ENCODE data around the gene LIMA1. TPM values are rescaled to one million over a fixed set of nuclear protein-coding genes. Genes with fewer than 3 reads are reported as not detected.

LIMA1 gene
- total RNA-seq (2022; extraction: Qiagen RNA extraction; ENCODE audit: low read depth), result 5.3 to 10.5 TPM (median 7.2 TPM) in 5 replicates

DNA sequence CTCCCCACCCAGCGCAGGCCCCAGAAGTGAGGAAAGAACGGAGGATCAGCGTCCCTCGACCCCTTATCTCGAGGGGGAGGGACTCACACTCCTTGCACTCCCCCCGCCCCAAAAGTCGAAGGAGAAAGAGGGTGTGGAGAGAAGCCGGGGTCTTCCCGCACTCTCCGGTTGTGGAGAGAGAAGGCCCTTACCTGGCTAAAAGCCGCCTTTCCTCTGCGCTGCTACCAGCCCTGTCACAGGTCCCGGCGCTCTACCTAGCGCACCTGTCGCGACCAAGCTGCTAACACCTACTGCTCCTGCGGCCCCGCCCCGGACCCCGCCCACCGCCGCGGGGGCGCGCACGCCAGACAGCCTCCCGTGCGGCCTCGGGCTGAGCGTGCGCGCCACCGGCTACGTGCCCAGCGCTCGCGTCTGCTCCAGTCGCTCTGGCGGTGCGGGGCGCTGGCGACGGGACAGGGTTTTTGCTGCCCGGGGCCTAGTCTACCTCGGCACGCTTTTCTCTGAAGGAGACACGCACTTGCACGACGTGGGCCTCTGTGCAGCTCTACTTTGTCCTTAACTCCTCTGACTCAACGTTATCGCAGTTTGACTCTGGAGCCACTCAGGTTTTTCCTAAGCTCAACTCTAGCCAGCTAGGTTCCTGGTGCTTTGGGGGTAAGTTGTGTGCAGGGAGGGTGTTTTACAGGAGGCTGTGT, at the start of gene LIMA1:
Gene LIMA1 (minus strand): TSS at position 292 of the 695 bp plus-strand sequence. CDS start 34,769 bp downstream, outside the sequence.

DNA sequence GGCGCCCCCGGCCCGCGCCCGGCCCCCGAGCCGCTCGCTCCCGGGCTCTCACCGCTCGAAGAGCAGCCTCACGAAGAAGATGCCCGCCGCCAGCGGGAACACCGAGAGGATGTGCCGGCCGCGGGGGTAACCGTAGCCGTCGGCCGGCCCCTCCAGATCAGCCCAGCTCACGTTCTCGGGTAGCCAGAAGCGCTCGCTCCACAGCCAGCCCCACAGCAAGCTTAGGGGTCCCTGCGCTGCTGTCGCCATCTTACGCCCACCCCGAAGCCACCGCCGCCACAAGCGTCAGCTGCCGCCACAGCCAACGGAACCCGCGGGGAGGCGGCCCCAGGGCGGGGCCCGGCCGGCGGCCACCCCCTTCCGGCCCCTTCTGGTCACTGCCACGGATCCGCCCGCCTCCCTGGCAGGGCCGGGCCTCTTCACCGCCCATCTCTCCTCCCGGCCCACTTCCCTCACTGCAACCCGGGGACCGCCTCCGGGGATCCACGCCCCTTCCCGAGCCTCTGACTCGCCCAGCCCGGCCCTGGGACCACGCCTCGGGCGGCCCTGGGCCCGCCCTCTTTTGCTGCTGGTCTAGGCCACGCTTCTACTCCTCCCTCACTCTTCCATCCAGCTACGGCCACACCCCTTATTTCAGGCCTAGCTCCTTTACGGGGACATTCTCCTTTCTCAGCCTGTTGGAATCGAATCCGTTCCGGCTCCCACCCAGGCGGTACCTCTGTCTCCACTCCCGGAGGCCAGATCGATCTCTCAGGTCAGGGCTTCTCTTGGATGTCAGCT, 116.1 kb downstream of the LIMA1 start, which contains the start of gene CERS5:
Gene CERS5 (minus strand): TSS at position 321 of the 780 bp plus-strand sequence. CDS start 72 bp downstream, at position 249.

Other genes with a start within 250 kb of the LIMA1 start
- 4.8 to 7.1 TPM (median 5.9 TPM) in 5 replicates for gene ASIC1, start 225.9 kb downstream of the LIMA1 start, total RNA-seq (2022; extraction: Qiagen RNA extraction; ENCODE audit: low read depth)
- 69.5 to 78.9 TPM (median 73.6 TPM) in 5 replicates for gene SMARCD1, start 198.2 kb downstream of the LIMA1 start, total RNA-seq (2022; extraction: Qiagen RNA extraction; ENCODE audit: low read depth)
- 0.10 to 0.32 TPM (median 0.20 TPM) in 4 of 5 replicates, not detected in the other for gene GPD1, start 179.5 kb downstream of the LIMA1 start, total RNA-seq (2022; extraction: Qiagen RNA extraction; ENCODE audit: low read depth)
- 69.4 to 79.1 TPM (median 75.1 TPM) in 5 replicates for gene COX14, start 171.3 kb downstream of the LIMA1 start, total RNA-seq (2022; extraction: Qiagen RNA extraction; ENCODE audit: low read depth)
- 25.3 to 29.4 TPM (median 28.5 TPM) in 5 replicates for gene CERS5, start 116.2 kb downstream of the LIMA1 start, total RNA-seq (2022; extraction: Qiagen RNA extraction; ENCODE audit: low read depth)
- gene FAM186A, start 113.1 kb upstream of the LIMA1 start, total RNA-seq (2022; extraction: Qiagen RNA extraction; ENCODE audit: low read depth), result not detected in 5 replicates
- 33.6 to 52.1 TPM (median 38.9 TPM) in 5 replicates for gene LARP4, start 117.4 kb upstream of the LIMA1 start, total RNA-seq (2022; extraction: Qiagen RNA extraction; ENCODE audit: low read depth)
- 15.0 to 19.7 TPM (median 19.0 TPM) in 5 replicates for gene DIP2B, start 221.5 kb upstream of the LIMA1 start, total RNA-seq (2022; extraction: Qiagen RNA extraction; ENCODE audit: low read depth)

Data from A549 treated with CpdA at 1 μM for 4 hours (cell line).